ENCODE measurements around the gene CHMP4B. TPM values are rescaled to one million over a fixed set of nuclear protein-coding genes. Genes with fewer than 3 reads are reported as not detected.
A peak's percentile ranks its signal among the peaks of the same experiment; 100 is the strongest.

The CHMP4B gene, protein sequence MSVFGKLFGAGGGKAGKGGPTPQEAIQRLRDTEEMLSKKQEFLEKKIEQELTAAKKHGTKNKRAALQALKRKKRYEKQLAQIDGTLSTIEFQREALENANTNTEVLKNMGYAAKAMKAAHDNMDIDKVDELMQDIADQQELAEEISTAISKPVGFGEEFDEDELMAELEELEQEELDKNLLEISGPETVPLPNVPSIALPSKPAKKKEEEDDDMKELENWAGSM
- total RNA-seq (100 to 1,000 TPM in 6 of 10 donors, 10 to 100 TPM in 4; 88.3 to 137 (median 103) TPM), polyA plus RNA-seq (100 to 1,000 TPM in 1 of 2 donors, 10 to 100 TPM in 1; 87.5 to 246 TPM)
- long read RNA-seq, donor 1, partial matches to known transcripts, result 5 of 5 reads
- long read RNA-seq, donor 1, other reads (novel, unspliced or antisense), result 0 of 5 reads
- long read RNA-seq, donor 2, partial matches to known transcripts, result 4 of 4 reads
- long read RNA-seq, donor 2, other reads (novel, unspliced or antisense), result 0 of 4 reads
- long read RNA-seq, donor 3, result 0 reads

DNA sequence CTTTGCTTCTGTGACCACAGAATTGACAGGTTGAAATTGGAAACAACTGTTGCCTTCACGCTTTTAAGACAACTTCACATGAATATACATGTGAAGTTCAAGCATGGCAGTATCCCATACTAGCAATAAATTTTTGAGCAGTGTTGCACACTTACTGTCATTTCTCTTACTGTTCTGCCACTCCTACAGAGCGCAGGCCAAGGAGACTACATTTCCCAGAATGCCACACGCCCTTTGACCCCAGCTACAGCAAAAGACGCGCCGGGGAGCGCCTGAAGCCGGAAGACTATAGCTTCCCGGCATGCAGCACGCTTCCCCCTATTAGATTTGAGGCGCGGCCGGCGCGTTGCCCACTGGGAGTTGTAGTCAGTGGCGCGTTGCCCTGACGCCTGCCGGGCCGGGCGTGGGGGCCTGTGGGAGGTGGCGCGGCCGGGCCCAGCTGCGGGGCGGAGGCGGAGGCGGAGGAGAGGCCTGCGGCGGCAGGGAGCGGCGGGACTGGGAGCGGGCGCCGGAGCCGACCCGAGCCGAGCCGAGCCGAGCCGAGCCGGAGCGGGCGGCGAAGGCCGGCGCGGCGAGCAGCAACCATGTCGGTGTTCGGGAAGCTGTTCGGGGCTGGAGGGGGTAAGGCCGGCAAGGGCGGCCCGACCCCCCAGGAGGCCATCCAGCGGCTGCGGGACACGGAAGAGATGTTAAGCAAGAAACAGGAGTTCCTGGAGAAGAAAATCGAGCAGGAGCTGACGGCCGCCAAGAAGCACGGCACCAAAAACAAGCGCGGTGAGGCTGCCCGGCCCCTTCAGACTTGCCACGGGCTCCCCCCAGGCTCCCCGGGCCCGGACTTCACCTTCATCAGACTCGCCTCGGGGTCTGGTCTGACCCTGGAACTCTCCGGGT lies at the start of gene CHMP4B:
Gene CHMP4B, plus strand, starts transcription at position 464 of the 891 bp plus-strand sequence. Its CDS starts 121 bp downstream, at position 585.
- peaks cover 4 to 54% (median 43%) of the 10 kb centered on the region in 9 donors for H3K4me1 ChIP-seq
- H3K27ac ChIP-seq, result peak within 1 kb of the TSS; percentile 87 to 99 (median 94)
- DNase-seq (peak; percentile 99 to 100), ATAC-seq (peak; percentile 98 to 100 (median 99))
- H3K4me3 ChIP-seq, result peak within 1 kb of the TSS; percentile 76 to 97 (median 96)
- 0 to 1% methylated on average over 66 to 71 of the region's 71 CpGs for WGBS, 2 donors
- intact Hi-C loops (cut with DNase I), result loop anchor here in 3 of 10 donors (1.0 to 5.0 kb wide), 3 partner anchors 31 to 182 kb away; partner anchors contain the start of gene RALY (in 2 of the 3)
- H3K36me3 ChIP-seq, result peaks cover 0 to 17% (median 0%) of the 10 kb centered on the region in 9 donors
- TF ChIP-seq, protein P1, sequence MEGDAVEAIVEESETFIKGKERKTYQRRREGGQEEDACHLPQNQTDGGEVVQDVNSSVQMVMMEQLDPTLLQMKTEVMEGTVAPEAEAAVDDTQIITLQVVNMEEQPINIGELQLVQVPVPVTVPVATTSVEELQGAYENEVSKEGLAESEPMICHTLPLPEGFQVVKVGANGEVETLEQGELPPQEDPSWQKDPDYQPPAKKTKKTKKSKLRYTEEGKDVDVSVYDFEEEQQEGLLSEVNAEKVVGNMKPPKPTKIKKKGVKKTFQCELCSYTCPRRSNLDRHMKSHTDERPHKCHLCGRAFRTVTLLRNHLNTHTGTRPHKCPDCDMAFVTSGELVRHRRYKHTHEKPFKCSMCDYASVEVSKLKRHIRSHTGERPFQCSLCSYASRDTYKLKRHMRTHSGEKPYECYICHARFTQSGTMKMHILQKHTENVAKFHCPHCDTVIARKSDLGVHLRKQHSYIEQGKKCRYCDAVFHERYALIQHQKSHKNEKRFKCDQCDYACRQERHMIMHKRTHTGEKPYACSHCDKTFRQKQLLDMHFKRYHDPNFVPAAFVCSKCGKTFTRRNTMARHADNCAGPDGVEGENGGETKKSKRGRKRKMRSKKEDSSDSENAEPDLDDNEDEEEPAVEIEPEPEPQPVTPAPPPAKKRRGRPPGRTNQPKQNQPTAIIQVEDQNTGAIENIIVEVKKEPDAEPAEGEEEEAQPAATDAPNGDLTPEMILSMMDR (IDR thresholded peaks at IDR 0.05), result no peak
- H3K9me3 ChIP-seq, result no peaks in the 10 kb centered on the region
- H3K27me3 ChIP-seq, result no peaks in the 10 kb centered on the region

DNA sequence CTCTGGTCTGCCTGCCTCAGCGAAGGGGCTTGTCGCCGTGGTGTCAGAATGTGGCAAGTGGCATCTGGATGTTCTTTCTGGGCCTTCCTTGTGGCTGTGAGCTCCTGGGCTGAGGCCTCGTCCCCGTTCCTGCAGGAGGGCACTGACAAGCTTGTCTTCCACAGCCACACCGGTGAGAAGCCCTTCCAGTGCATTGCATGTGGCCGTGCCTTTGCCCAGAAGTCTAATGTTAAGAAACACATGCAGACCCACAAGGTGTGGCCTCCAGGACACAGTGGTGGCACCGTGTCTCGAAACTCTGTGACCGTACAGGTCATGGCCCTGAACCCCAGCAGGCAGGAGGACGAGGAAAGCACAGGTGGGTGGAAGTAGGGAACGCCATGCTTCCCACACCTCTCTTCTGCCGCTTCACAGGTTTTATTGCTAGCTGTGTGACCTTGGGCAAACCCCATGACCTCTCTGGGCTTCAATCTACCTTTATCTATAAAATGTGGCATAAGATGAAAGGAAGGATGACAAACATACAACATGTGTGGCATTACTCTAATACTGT lies 49.4 kb upstream of the CHMP4B start:
- 95% methylated on average over 13 of the region's 13 CpGs for WGBS, 2 donors
- intact Hi-C loops (cut with DNase I), result no loop called here
- no peaks in the 10 kb centered on the region for H3K4me1 ChIP-seq
- H3K9me3 ChIP-seq, result peaks cover 0 to 11% (median 4%) of the 10 kb centered on the region in 11 donors
- H3K36me3 ChIP-seq, result peaks cover 0 to 82% (median 14%) of the 10 kb centered on the region in 9 donors
- H3K27me3 ChIP-seq, result no peaks in the 10 kb centered on the region
- DNase-seq, result no peak
- no peak for ATAC-seq
- H3K4me3 ChIP-seq, result no peak overlapping the region
- no peak overlapping the region for H3K27ac ChIP-seq
- TF ChIP-seq, protein P1 (IDR thresholded peaks at IDR 0.05), result no peak

DNA sequence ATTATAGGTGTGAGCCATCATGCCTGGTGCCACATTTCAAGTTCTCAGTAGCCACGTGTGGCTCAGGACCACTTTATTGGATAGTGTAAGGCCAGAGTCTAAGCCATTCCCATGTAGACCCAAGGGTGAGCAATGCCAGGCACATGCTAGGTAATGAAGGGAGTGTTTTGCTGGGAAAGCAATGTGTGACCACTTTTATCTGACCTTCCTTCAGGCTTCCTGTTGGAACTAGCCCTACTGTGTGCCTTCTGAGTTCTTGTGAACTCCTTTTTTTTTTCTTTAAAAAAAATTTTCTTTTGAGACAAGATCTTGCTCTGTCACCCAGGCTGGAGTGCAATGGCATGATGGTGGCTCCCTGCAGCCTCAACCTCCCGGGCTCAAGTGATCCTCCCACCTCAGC lies 46.0 kb upstream of the CHMP4B start:
- TF ChIP-seq, protein P1 (IDR thresholded peaks at IDR 0.05), result no peak
- Histone ChIP-seq H3K27ac (no peak overlapping the region), H3K4me1 (no peaks in the 10 kb centered on the region), H3K9me3 (no peaks in the 10 kb centered on the region), H3K36me3 (peaks cover 0 to 82% (median 10%) of the 10 kb centered on the region in 9 donors), H3K4me3 (no peak overlapping the region), H3K27me3 (no peaks in the 10 kb centered on the region)
- ATAC-seq, result no peak
- 86 to 90% methylated on average over 2 of the region's 2 CpGs for WGBS, 2 donors
- intact Hi-C loops (cut with DNase I), result no loop called here
- no peak for DNase-seq

DNA sequence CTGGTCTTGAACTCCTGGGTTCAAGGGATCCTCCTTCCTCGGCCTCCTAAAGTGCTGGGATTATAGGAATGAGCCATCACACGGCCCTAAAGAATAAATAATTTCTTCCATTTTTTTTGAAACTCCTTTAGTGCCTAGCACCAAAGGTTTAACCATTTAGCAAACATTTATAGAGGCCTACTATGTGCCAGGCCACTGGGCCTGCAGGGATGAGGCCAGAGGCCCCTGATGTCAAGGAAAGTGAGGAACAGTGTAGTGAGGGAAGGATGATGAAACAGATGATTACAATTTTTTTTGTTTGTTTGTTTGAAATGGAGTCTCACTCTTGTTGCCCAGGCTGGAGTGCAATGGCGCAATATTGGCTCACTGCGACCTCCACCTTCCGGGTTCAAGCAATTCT lies 45.6 kb upstream of the CHMP4B start:
- H3K9me3 ChIP-seq, result no peaks in the 10 kb centered on the region
- WGBS, 2 donors, result 97 to 98% methylated on average over 5 of the region's 5 CpGs
- DNase-seq (no peak), ATAC-seq (no peak)
- peaks cover 0 to 80% (median 10%) of the 10 kb centered on the region in 9 donors for H3K36me3 ChIP-seq
- no peak overlapping the region for H3K4me3 ChIP-seq
- H3K27ac ChIP-seq, result no peak overlapping the region
- TF ChIP-seq, protein P1 (IDR thresholded peaks at IDR 0.05), result no peak
- peaks cover 0 to 3% (median 0%) of the 10 kb centered on the region in 9 donors for H3K4me1 ChIP-seq
- no peaks in the 10 kb centered on the region for H3K27me3 ChIP-seq
- intact Hi-C loops (cut with DNase I), result no loop called here

All from heart right ventricle (tissue), 16 donors.